ENCODE measurements around the gene HERPUD2.

DNA sequence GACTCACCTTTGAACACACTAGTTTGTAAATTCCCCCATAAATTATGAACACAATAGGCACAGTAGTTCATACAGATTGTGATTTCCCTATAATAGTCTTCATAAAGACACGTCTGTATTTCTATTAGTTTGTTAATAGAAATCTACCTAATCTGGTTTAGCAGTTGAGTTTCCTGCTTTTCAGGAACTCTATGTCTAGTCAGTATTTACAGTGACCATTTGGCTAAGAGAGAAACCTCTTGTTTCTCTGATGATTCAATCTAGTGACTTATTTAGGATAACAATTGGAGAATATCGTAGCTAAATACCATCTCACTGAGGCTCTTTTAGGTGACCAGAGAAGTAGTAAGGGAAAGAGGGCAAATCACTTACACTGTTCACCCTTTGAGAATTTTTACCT, 5.9 kb upstream of the HERPUD2 start:
- TF ChIP-seq, protein P1, sequence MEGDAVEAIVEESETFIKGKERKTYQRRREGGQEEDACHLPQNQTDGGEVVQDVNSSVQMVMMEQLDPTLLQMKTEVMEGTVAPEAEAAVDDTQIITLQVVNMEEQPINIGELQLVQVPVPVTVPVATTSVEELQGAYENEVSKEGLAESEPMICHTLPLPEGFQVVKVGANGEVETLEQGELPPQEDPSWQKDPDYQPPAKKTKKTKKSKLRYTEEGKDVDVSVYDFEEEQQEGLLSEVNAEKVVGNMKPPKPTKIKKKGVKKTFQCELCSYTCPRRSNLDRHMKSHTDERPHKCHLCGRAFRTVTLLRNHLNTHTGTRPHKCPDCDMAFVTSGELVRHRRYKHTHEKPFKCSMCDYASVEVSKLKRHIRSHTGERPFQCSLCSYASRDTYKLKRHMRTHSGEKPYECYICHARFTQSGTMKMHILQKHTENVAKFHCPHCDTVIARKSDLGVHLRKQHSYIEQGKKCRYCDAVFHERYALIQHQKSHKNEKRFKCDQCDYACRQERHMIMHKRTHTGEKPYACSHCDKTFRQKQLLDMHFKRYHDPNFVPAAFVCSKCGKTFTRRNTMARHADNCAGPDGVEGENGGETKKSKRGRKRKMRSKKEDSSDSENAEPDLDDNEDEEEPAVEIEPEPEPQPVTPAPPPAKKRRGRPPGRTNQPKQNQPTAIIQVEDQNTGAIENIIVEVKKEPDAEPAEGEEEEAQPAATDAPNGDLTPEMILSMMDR (IDR thresholded peaks at IDR 0.05): no peak
- TF ChIP-seq POLR2A (IDR thresholded peaks at IDR 0.05): no peak
